Tongue (tissue), 2 donors: ENCODE measurements around the gene PAPOLB. TPM values are rescaled to one million over a fixed set of nuclear protein-coding genes. Genes with fewer than 3 reads are reported as not detected.
A peak's percentile ranks its signal among the peaks of the same experiment; 100 is the strongest.
"Not testable (repeated sequence)": the region's sequence is repeated elsewhere in the genome, so short reads cannot be mapped to it uniquely, and the experiment has no call there.

Experiments
- DNase-seq: peaks from one replicate; pipeline ENCODE4 v3.0.0-alpha.2; 2015
- total RNA-seq: library from RNA; depleted of rRNA; stranded (reverse); fragments of >200 nt; gene quantifications from one replicate; pipeline ENCODE4 v1.2.3, GENCODE V29; 2014

Gene PAPOLB
- total RNA-seq: 0.10 TPM

GRCh38 chr7:4861673-4862072 is at the start of gene PAPOLB:
TSS of gene PAPOLB (minus strand) at chr7:4862030. CDS start at chr7:4861810, 220 bp downstream.
- peak; percentile 49 for DNase-seq

GRCh38 chr7:4911111-4911828 is 49.4 kb upstream of the PAPOLB start:
- DNase-seq: no peak

GRCh38 chr7:4906682-4907081 is 44.9 kb upstream of the PAPOLB start:
- no peak for DNase-seq

- DNase-seq: no peak
Observed at GRCh38 chr7:4905171-4905570, 43.3 kb upstream of the PAPOLB start.

- no peak for DNase-seq
Observed at GRCh38 chr7:4904346-4904745, 42.5 kb upstream of the PAPOLB start.

GRCh38 chr7:4895766-4896165 is 33.9 kb upstream of the PAPOLB start:
- DNase-seq: no peak

- DNase-seq: no peak
Observed at GRCh38 chr7:4894482-4894881, 32.7 kb upstream of the PAPOLB start.

- no peak for DNase-seq
Observed at GRCh38 chr7:4893929-4894475, 32.2 kb upstream of the PAPOLB start.

GRCh38 chr7:4893188-4893587 is 31.4 kb upstream of the PAPOLB start:
- not testable (repeated sequence) for DNase-seq

- not testable (repeated sequence) for DNase-seq
Observed at GRCh38 chr7:4891522-4891921, 29.7 kb upstream of the PAPOLB start.

GRCh38 chr7:4889682-4890081 is 27.9 kb upstream of the PAPOLB start:
- DNase-seq: no peak

GRCh38 chr7:4888161-4888560 is 26.3 kb upstream of the PAPOLB start:
- no peak for DNase-seq

- no peak for DNase-seq
Observed at GRCh38 chr7:4886671-4887070, 24.8 kb upstream of the PAPOLB start.

GRCh38 chr7:4885317-4885807 is 23.5 kb upstream of the PAPOLB start:
- no peak for DNase-seq

- DNase-seq: no peak
Observed at GRCh38 chr7:4884164-4884563, 22.3 kb upstream of the PAPOLB start.

GRCh38 chr7:4883372-4884144 is 21.7 kb upstream of the PAPOLB start, which contains the start of gene RADIL:
TSS of gene RADIL (minus strand) at chr7:4883716. CDS start at chr7:4878139, 5,577 bp downstream.
- DNase-seq: peak; percentile 92

- DNase-seq: no peak
Observed at GRCh38 chr7:4883033-4883371, 21.2 kb upstream of the PAPOLB start.

- peak; percentile 71 for DNase-seq
Observed at GRCh38 chr7:4882169-4883032, 20.6 kb upstream of the PAPOLB start.

GRCh38 chr7:4880218-4880617 is 18.4 kb upstream of the PAPOLB start:
- DNase-seq: no peak

- DNase-seq: no peak
Observed at GRCh38 chr7:4879396-4880081, 17.7 kb upstream of the PAPOLB start.
